H1 (cell line): Measurements from ENCODE around the gene EBNA1BP2. TPM values are rescaled to one million over a fixed set of nuclear protein-coding genes. Genes with fewer than 3 reads are reported as not detected.

Source experiments
- CTCF ChIA-PET: fragments of 300-600 bp; sonication (Branson Sonifier 250); formaldehyde crosslinking; loops from one replicate; lab custom pipeline; 2021; ENCODE audit not compliant: partially characterized antibody; lab: Charles Lee
- POLR2A ChIA-PET: fragments of 300-600 bp; sonication (Branson Sonifier 250); formaldehyde crosslinking; loops from one replicate; lab custom pipeline; 2021; ENCODE audit warnings: inconsistent platforms; ENCODE audit not compliant: partially characterized antibody; lab: Charles Lee
- DNase-seq, 2 experiments: peaks; one replicate each; pipeline versions ENCODE4 v3.0.0 to v3.0.0-alpha.2; 2010 to 2022; ENCODE audit warnings: low spot score in 2 of 2, low read depth in 1 of 2, mixed read lengths in 1 of 2
- FAIRE-seq: peaks from 2 replicates; lab custom pipeline; 2011; peaks lifted over from hg19 to GRCh38; lab: Jason Lieb, UNC
- H2AFZ ChIP-seq: 2 replicates; pipeline ENCODE4 v1.8.1; 2012; ENCODE audit warnings: low read length, inconsistent platforms
- H2AK5ac ChIP-seq: 2 replicates; pipeline ENCODE4 v1.6.1; 2013; ENCODE audit warnings: low read depth, low read length
- H2BK120ac ChIP-seq: replicated peaks from 2 replicates; pipeline ENCODE3; 2013; ENCODE audit warnings: low read depth, low read length, inconsistent platforms
- H2BK12ac ChIP-seq: 2 replicates; pipeline ENCODE4 v1.6.1; 2013; ENCODE audit warnings: low read depth, low read length
- H2BK15ac ChIP-seq: 2 replicates; pipeline ENCODE4 v1.6.1; 2013; ENCODE audit warnings: low read length
- H2BK20ac ChIP-seq: 2 replicates; pipeline ENCODE4 v1.6.1; 2013; ENCODE audit warnings: low read length
- H2BK5ac ChIP-seq: 2 replicates; pipeline ENCODE4 v1.6.1; 2013; ENCODE audit warnings: low read depth, low read length
- H3K14ac ChIP-seq: 2 replicates; pipeline ENCODE4 v1.6.1; 2013; ENCODE audit warnings: inconsistent platforms; ENCODE audit not compliant: insufficient read length
- H3K18ac ChIP-seq: 2 replicates; pipeline ENCODE4 v1.6.1; 2013; ENCODE audit warnings: low read length; ENCODE audit errors: extremely low read depth
- H3K23ac ChIP-seq: 2 replicates; pipeline ENCODE4 v1.6.1; 2013; ENCODE audit warnings: inconsistent platforms; ENCODE audit not compliant: insufficient read length
- H3K23me2 ChIP-seq: 2 replicates; pipeline ENCODE4 v1.6.1; 2013; ENCODE audit warnings: low read depth, low read length
- H3K27ac ChIP-seq: 2 replicates; pipeline ENCODE4 v1.6.1; 2011; ENCODE audit warnings: low read depth, low read length, inconsistent platforms
- H3K27me3 ChIP-seq, 4 experiments: replicated peaks in 1 of 4; 1 replicate in 1 of 4; 2 replicates in 3 of 4; pipeline versions ENCODE4 v1.6.1 to v1.8.1; 2011 to 2013; ENCODE audit warnings: low read length in 3 of 4, mild to moderate bottlenecking in 3 of 4, inconsistent platforms in 2 of 4, mixed read lengths in 2 of 4, moderate library complexity in 1 of 4; ENCODE audit not compliant: control insufficient read depth in 3 of 4, insufficient read depth in 3 of 4; ENCODE audit errors: extremely low read depth in 1 of 4
- H3K36me3 ChIP-seq, 4 experiments: 2 replicates each; pipeline versions ENCODE4 v1.6.1 to v1.8.1; 2011 to 2013; ENCODE audit warnings: mild to moderate bottlenecking in 4 of 4, low read length in 3 of 4, moderate library complexity in 2 of 4, control low read depth in 1 of 4, inconsistent platforms in 1 of 4; ENCODE audit not compliant: insufficient read depth in 4 of 4, control insufficient read depth in 2 of 4
- H3K4ac ChIP-seq: replicated peaks from 2 replicates; pipeline ENCODE3; 2013; ENCODE audit warnings: low read length, low read depth, mixed read lengths, inconsistent platforms; ENCODE audit not compliant: insufficient read length
- H3K4me1 ChIP-seq, 4 experiments: replicated peaks in 1 of 4; 1 replicate in 1 of 4; 2 replicates in 3 of 4; pipeline versions ENCODE4 v1.6.1 to v1.8.1; 2011 to 2013; ENCODE audit warnings: low read length in 3 of 4, inconsistent platforms in 2 of 4, mixed read lengths in 1 of 4; ENCODE audit not compliant: insufficient read depth in 4 of 4, control insufficient read depth in 3 of 4
- H3K4me2 ChIP-seq, 2 experiments: 2 replicates each; pipeline versions ENCODE4 v1.6.1 to v1.8.1; 2011 to 2013; ENCODE audit warnings: low read depth in 2 of 2, low read length in 2 of 2, control low read depth in 1 of 2, inconsistent platforms in 1 of 2, mild to moderate bottlenecking in 1 of 2; ENCODE audit not compliant: insufficient read depth in 1 of 2
- H3K4me3 ChIP-seq, 4 experiments: fragments of 200-600, 300-600 bp in 1 of 4; sonication (generic), shearing (Covaris generic), sonication (Bioruptor Twin) in 1 of 4; 2 replicates each; pipeline versions ENCODE4 v1.5.1 to v1.8.1; 2011 to 2016; ENCODE audit warnings: low read length in 4 of 4, low read depth in 3 of 4, control low read depth in 2 of 4, inconsistent platforms in 2 of 4, mild to moderate bottlenecking in 2 of 4, mixed read lengths in 1 of 4, moderate library complexity in 1 of 4; ENCODE audit not compliant: insufficient read depth in 2 of 4; ENCODE audit errors: extremely low read depth in 1 of 4
- H3K56ac ChIP-seq: replicated peaks from 2 replicates; pipeline ENCODE3; 2013; ENCODE audit warnings: low read depth, mild to moderate bottlenecking, mixed read lengths, low read length, inconsistent platforms; ENCODE audit not compliant: insufficient read length
- H3K79me1 ChIP-seq: 2 replicates; pipeline ENCODE4 v1.6.1; 2013; ENCODE audit warnings: low read depth, low read length, control low read depth
- H3K79me2 ChIP-seq, 2 experiments: 2 replicates each; pipeline versions ENCODE4 v1.6.1 to v1.8.1; 2012 to 2013; ENCODE audit warnings: low read length in 2 of 2, mild to moderate bottlenecking in 2 of 2, inconsistent platforms in 1 of 2; ENCODE audit not compliant: insufficient read depth in 2 of 2, control insufficient read depth in 1 of 2
- H3K9ac ChIP-seq, 4 experiments: replicated peaks in 1 of 4; 1 replicate in 1 of 4; 2 replicates in 3 of 4; pipeline versions ENCODE4 v1.6.1 to v1.8.1; 2011 to 2013; ENCODE audit warnings: low read depth in 3 of 4, low read length in 3 of 4, control low read depth in 2 of 4, mild to moderate bottlenecking in 2 of 4, moderate library complexity in 2 of 4, inconsistent platforms in 1 of 4; ENCODE audit errors: extremely low read depth in 1 of 4
- H3K9me3 ChIP-seq, 2 experiments: 2 replicates each; pipeline versions ENCODE4 v1.6.1 to v1.8.1; 2012 to 2013; ENCODE audit warnings: mild to moderate bottlenecking in 2 of 2, moderate library complexity in 2 of 2, control low read depth in 1 of 2, inconsistent platforms in 1 of 2, low read depth in 1 of 2, low read length in 1 of 2, mixed read lengths in 1 of 2; ENCODE audit not compliant: insufficient read depth in 2 of 2
- H4K20me1 ChIP-seq, 2 experiments: replicated peaks in 1 of 2; 2 replicates each; pipeline versions ENCODE3 to v1.8.1; 2011 to 2013; ENCODE audit warnings: inconsistent platforms in 2 of 2, low read length in 2 of 2, mild to moderate bottlenecking in 1 of 2; ENCODE audit not compliant: insufficient read depth in 2 of 2, control insufficient read depth in 1 of 2
- H4K5ac ChIP-seq: 2 replicates; pipeline ENCODE4 v1.6.1; 2013; ENCODE audit warnings: low read length, low read depth, mixed read lengths, inconsistent platforms; ENCODE audit not compliant: insufficient read length
- H4K8ac ChIP-seq: 2 replicates; pipeline ENCODE4 v1.8.0; 2013; ENCODE audit warnings: mild to moderate bottlenecking, moderate library complexity, low read length, inconsistent platforms; ENCODE audit not compliant: insufficient read depth; ENCODE audit errors: extremely low read depth
- H4K91ac ChIP-seq: replicated peaks from 2 replicates; pipeline ENCODE3; 2013; ENCODE audit warnings: low read length, mixed read lengths, inconsistent platforms; ENCODE audit not compliant: insufficient read length
- ATF2 ChIP-seq: IDR thresholded peaks from 2 replicates; pipeline ENCODE4 v1.6.1; 2012; ENCODE audit warnings: low read length, inconsistent platforms
- EGR1 ChIP-seq: IDR thresholded peaks from 2 replicates; pipeline ENCODE4 v1.6.1; 2011; ENCODE audit warnings: low read depth, low read length, borderline replicate concordance
- EP300 ChIP-seq, 2 experiments: IDR thresholded peaks; 1 replicate in 1 of 2; 2 replicates in 1 of 2; pipeline ENCODE4 v1.6.1; 2011 to 2012; ENCODE audit warnings: low read depth in 2 of 2, low read length in 2 of 2, mild to moderate bottlenecking in 2 of 2, borderline replicate concordance in 1 of 2, inconsistent platforms in 1 of 2, moderate library complexity in 1 of 2
- EZH2 ChIP-seq: fragments of 200-600 bp; sonication (generic); IDR thresholded peaks from 2 replicates; pipeline ENCODE4 v1.7.1; 2012; ENCODE audit warnings: low read depth, mild to moderate bottlenecking, moderate library complexity, low read length, inconsistent platforms; ENCODE audit not compliant: severe bottlenecking
- GABPA ChIP-seq: IDR thresholded peaks from 2 replicates; pipeline ENCODE4 v1.6.1; 2011; ENCODE audit warnings: mild to moderate bottlenecking, low read length, moderate library complexity, borderline replicate concordance; ENCODE audit not compliant: insufficient read depth
- GTF2F1 ChIP-seq: IDR thresholded peaks from 2 replicates; pipeline ENCODE4 v1.6.1; 2012; ENCODE audit warnings: low read depth, low read length, improper control_type of control experiment, borderline replicate concordance
- HDAC6 ChIP-seq: IDR thresholded peaks from one replicate; pipeline ENCODE4 v1.7.1; 2012; ENCODE audit warnings: low read depth, mild to moderate bottlenecking, inconsistent platforms, low read length, moderate library complexity
- KDM5A ChIP-seq: fragments of 200-600 bp; IDR thresholded peaks from 2 replicates; pipeline ENCODE4 v1.7.1; 2012; ENCODE audit warnings: mild to moderate bottlenecking, low read length, inconsistent platforms, mixed read lengths
- MAFK ChIP-seq: IDR thresholded peaks from 2 replicates; pipeline ENCODE4 v1.6.1; 2012; ENCODE audit warnings: low read depth, mild to moderate bottlenecking, improper control_type of control experiment, low read length
- RBBP5 ChIP-seq: IDR thresholded peaks from 2 replicates; pipeline ENCODE4 v1.7.1; 2012; ENCODE audit warnings: low read depth, mild to moderate bottlenecking, inconsistent platforms, low read length, moderate library complexity, borderline replicate concordance
- SIX5 ChIP-seq: IDR thresholded peaks from 2 replicates; pipeline ENCODE4 v1.6.1; 2011; ENCODE audit warnings: mild to moderate bottlenecking, low read depth, low read length
- WGBS, 2 experiments: shearing (Covaris generic) in 1 of 2; methylation state at CpG; one replicate each; pipeline versions ENCODE4 v1.1.6 to v1.1.7; 2013 to 2015; ENCODE audit warnings: low lambda C conversion rate in 2 of 2, mixed read lengths in 2 of 2, inconsistent platforms in 1 of 2, low coverage in 1 of 2, missing lambda C conversion rate in 1 of 2; ENCODE audit not compliant: insufficient replicate concordance in 2 of 2, insufficient coverage in 1 of 2, insufficient read length in 1 of 2; ENCODE audit errors: extremely low coverage in 1 of 2, missing lambda C conversion rate in 1 of 2; 5-methylcytosine and 5-hydroxymethylcytosine counted together
- polyA plus RNA-seq, 7 experiments: library from polyadenylated mRNA; depleted of rRNA in 3 of 7; stranded (reverse) in 5 of 7; unstranded in 2 of 7; fragments of >200 nt in 5 of 7; fragments of 200-250 nt in 2 of 7; gene quantifications; 1 replicate in 5 of 7; 2 replicates in 1 of 7; 4 replicates in 1 of 7; pipeline versions ENCODE4 v1.2.1 to v1.2.3, GENCODE V29; 2011 to 2013; ENCODE audit warnings: missing spikeins in 2 of 7, mixed read lengths in 2 of 7
- total RNA-seq: library from RNA; stranded (reverse); fragmentation: NEBNext Ultra II Directional; extraction: Animal tissue kit (Norgen Biotek cat#: 25700); gene quantifications from 2 replicates; pipeline ENCODE4 v1.2.1, GENCODE V29; 2021

EBNA1BP2 gene
- total and polyA plus RNA-seq, 2 of the 8 experiments (the other 6 are each of a cell fraction or from before 2014, with no cell fraction given): 31.0 to 104 TPM

DNA sequence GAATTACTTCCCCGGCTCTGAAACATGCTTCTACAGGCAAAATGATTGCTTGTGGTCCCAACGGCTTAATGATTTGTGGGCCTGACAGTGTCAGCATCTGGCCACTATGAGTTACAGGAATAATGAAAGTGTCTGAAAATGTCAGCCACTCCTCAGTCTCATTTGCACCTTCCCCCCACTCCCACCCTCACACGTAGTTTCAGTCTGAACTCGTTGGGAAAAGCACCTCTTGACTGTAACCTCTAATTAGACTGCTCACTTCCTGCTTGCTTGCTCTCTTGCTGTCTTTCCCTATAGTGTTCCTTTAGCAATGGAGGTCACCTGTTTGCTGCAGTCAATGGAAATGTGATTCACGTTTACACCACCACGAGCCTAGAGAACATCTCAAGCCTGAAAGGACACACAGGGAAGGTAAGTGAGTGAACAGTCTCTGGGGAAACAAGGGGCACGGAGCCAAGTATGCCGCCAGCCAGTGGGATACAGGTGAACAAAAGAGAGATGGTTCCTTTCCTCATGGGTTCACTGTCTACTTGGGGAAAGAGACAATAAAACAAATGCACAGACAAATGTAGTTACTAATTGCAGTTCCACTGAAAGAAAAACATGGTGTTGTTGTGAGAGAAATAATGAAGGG, 27.1 kb upstream of the EBNA1BP2 start:
- Histone ChIP-seq H3K27me3 (no peaks in the 10 kb centered on the region; a peak in 1 of 7 replicates), H2BK20ac (no peak overlapping the region), H4K91ac (no peak overlapping the region), H2BK120ac (no peak overlapping the region), H3K23me2 (no peaks in the 10 kb centered on the region; the same call in 1 of the 2 replicates), H3K9ac (no peak overlapping the region), H3K27ac (no peak overlapping the region), H3K23ac (no peak overlapping the region), H2BK5ac (no peak overlapping the region), H3K4me3 (no peak overlapping the region), H2AFZ (peak overlapping the region; percentile 48; the same call in 1 of the 2 replicates), H3K9me3 (no peaks in the 10 kb centered on the region), H3K14ac (no peak overlapping the region), H2BK12ac (no peak overlapping the region), H3K4me2 (no peak overlapping the region), H3K4ac (no peak overlapping the region), H3K18ac (no peak overlapping the region), H3K4me1 (no peaks in the 10 kb centered on the region), H4K5ac (no peak overlapping the region), H3K79me2 (no peaks in the 10 kb centered on the region), H4K8ac (no peak overlapping the region), H3K56ac (no peak overlapping the region), H4K20me1 (no peaks in the 10 kb centered on the region), H3K36me3 (no peaks in the 10 kb centered on the region), H3K79me1 (no peaks in the 10 kb centered on the region), H2AK5ac (no peak overlapping the region), H2BK15ac (no peak overlapping the region)
- DNase-seq (no peak), FAIRE-seq (no peak)
- ChIA-PET POLR2A (interaction anchor here (2.3 kb wide), 1 partner anchor 8 kb away, joined by 12 read pairs; no protein-coding TSS in a partner anchor), CTCF (no interaction called here)
- 90% methylated on average over 8 of the region's 8 CpGs; no CpG with 5 or more reads in 1 of the 2 experiments for WGBS, 2 experiments
- TF ChIP-seq RBBP5: no peak
- TF ChIP-seq ATF2: no peak
- no peak for TF ChIP-seq KDM5A
- TF ChIP-seq EGR1: no peak
- TF ChIP-seq GABPA: no peak
- no peak for TF ChIP-seq GTF2F1
- TF ChIP-seq EZH2: no peak
- TF ChIP-seq EP300 (IDR thresholded peaks at IDR 0.05; ENCODE audit: borderline replicate concordance in 1 of 2, low read depth in 2 of 2, low read length in 2 of 2): no peak
- TF ChIP-seq MAFK: no peak
- TF ChIP-seq HDAC6: no peak
- no peak for TF ChIP-seq SIX5
